ENCODE results near the gene MZB1.

DNA sequence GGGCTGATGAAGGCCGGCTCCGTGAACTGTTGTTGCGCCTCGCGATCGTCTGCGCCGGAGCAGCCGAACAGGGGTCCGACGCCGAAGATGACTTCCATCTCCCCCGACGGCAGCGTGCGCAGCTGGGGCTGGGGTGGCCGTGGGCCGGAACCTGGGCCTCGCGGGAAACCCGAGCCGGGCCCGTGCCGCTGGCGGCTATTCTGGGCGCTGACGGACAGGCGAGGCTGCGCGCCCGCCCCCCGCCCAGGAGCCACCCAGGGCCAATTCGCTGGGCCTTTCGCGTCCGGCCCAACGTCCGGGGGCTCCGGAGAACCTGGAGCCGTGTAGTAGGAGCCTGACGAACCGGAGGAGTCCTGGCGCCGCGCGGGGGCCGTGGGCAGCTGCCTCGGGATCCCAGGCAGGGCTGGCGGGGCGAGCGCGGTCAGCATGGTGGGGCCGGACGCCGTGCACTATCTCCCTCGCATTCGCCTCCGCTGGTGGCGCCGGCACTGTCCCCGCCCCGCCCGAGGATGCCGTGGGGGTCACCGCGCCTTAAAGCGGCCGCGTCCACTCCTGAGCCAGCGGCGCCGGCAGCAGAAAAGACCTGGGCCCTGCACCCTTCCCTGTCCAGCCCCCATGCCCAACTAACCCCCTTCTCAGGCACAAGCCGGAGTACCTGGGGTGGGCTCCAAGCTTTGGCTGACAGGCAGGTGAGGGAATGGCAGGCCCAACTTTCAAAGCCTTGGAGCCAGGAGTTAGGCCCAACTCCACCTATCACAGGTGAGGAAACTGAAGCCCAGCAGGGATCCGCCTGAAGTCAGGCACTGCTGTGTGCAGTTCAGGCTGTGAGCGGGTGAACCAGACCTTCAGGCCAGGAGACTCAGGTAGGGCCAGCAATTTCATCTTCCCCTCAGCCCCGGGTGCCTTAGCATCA is 5.2 kb upstream of the MZB1 start, which contains the start of gene PROB1:
- TF ChIP-seq, protein P1, sequence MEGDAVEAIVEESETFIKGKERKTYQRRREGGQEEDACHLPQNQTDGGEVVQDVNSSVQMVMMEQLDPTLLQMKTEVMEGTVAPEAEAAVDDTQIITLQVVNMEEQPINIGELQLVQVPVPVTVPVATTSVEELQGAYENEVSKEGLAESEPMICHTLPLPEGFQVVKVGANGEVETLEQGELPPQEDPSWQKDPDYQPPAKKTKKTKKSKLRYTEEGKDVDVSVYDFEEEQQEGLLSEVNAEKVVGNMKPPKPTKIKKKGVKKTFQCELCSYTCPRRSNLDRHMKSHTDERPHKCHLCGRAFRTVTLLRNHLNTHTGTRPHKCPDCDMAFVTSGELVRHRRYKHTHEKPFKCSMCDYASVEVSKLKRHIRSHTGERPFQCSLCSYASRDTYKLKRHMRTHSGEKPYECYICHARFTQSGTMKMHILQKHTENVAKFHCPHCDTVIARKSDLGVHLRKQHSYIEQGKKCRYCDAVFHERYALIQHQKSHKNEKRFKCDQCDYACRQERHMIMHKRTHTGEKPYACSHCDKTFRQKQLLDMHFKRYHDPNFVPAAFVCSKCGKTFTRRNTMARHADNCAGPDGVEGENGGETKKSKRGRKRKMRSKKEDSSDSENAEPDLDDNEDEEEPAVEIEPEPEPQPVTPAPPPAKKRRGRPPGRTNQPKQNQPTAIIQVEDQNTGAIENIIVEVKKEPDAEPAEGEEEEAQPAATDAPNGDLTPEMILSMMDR (IDR thresholded peaks at IDR 0.05; ENCODE audit: control extremely low read depth in 1 of 3, insufficient read depth in 1 of 3, low read depth in 1 of 3, low read length in 3 of 3): no peak
- TF ChIP-seq RFX5 (IDR thresholded peaks at IDR 0.05; ENCODE audit: borderline replicate concordance, low read depth, low read length): no peak
- TF ChIP-seq GTF2F1 (IDR thresholded peaks at IDR 0.05; ENCODE audit: borderline replicate concordance, low read depth, low read length): no peak
- TF ChIP-seq TAF1 (IDR thresholded peaks at IDR 0.05; ENCODE audit: low read depth, low read length): no peak
- no peak for TF ChIP-seq NRF1 (IDR thresholded peaks at IDR 0.05; ENCODE audit: low read depth, low read length)
- TF ChIP-seq, protein P2, sequence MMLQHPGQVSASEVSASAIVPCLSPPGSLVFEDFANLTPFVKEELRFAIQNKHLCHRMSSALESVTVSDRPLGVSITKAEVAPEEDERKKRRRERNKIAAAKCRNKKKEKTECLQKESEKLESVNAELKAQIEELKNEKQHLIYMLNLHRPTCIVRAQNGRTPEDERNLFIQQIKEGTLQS (IDR thresholded peaks at IDR 0.05; ENCODE audit: insufficient read depth, low read depth, low read length): no peak
- no peak for TF ChIP-seq BRCA1 (IDR thresholded peaks at IDR 0.05; ENCODE audit: low read depth, low read length)
- no peak for TF ChIP-seq SP1 (IDR thresholded peaks at IDR 0.05; ENCODE audit: low read depth, low read length)
